Kidney (tissue), 14 donors: ENCODE results near the gene SCAMP2. TPM values are rescaled to one million over a fixed set of nuclear protein-coding genes. Genes with fewer than 3 reads are reported as not detected.

ENCODE experiments used
- DNase-seq, 5 donors: peaks; one replicate each; pipeline ENCODE4 v3.0.0-alpha.2; 2013 to 2020
- FAIRE-seq: peaks from 2 replicates; lab custom pipeline; 2012; peaks lifted over from hg19 to GRCh38; lab: Jason Lieb, UNC
- H3K27ac ChIP-seq, 2 donors: one replicate each; pipeline ENCODE4 v1.7.0; 2013; ENCODE audit warnings: low read depth in 2 of 2, low read length in 2 of 2, inconsistent platforms in 1 of 2
- H3K27me3 ChIP-seq: one replicate; pipeline ENCODE4 v1.7.1; 2013; ENCODE audit warnings: low read length, inconsistent platforms; ENCODE audit not compliant: control insufficient read depth, insufficient read depth
- H3K36me3 ChIP-seq, 3 donors: one replicate each; pipeline versions ENCODE4 v1.7.0 to v1.7.1; 2013; ENCODE audit warnings: low read length in 3 of 3, control low read depth in 1 of 3, inconsistent platforms in 1 of 3; ENCODE audit not compliant: insufficient read depth in 3 of 3, control insufficient read depth in 2 of 3
- H3K4me1 ChIP-seq, 3 donors: one replicate each; pipeline versions ENCODE4 v1.7.0 to v1.7.1; 2013; ENCODE audit warnings: low read length in 3 of 3, inconsistent platforms in 1 of 3, low read depth in 1 of 3; ENCODE audit not compliant: control insufficient read depth in 2 of 3, insufficient read depth in 2 of 3
- H3K4me3 ChIP-seq, 3 donors: one replicate each; pipeline versions ENCODE4 v1.7.0 to v1.8.1; 2013; ENCODE audit warnings: low read length in 3 of 3, control low read depth in 1 of 3, inconsistent platforms in 1 of 3
- H3K9ac ChIP-seq, 3 donors: one replicate each; pipeline versions ENCODE4 v1.7.0 to v1.7.1; 2013; ENCODE audit warnings: low read length in 3 of 3, control low read depth in 1 of 3, inconsistent platforms in 1 of 3
- H3K9me3 ChIP-seq, 3 donors: one replicate each; pipeline versions ENCODE4 v1.7.0 to v1.7.1; 2013; ENCODE audit warnings: low read length in 3 of 3, control low read depth in 1 of 3, inconsistent platforms in 1 of 3; ENCODE audit not compliant: control insufficient read depth in 2 of 3, insufficient read depth in 1 of 3
- CTCF ChIP-seq: IDR thresholded peaks from 3 replicates; pipeline ENCODE4 v1.5.1; 2012; ENCODE audit warnings: mild to moderate bottlenecking, moderate library complexity, borderline replicate concordance; ENCODE audit not compliant: insufficient read depth; ENCODE audit errors: extremely low read depth
- intact Hi-C: fragments of 100-400 bp; cut with DNase I; formaldehyde crosslinking; loops from one replicate; pipeline ENCODE4 v1.11.1; 2022
- microRNA-seq: library from miRNA; unstranded; fragments of <30 nt; microRNA quantifications from one replicate; pipeline ENCODE4 v1.2.0, GENCODE V29; 2020
- polyA plus RNA-seq: library from polyadenylated mRNA; stranded (reverse); fragments of 350-450 nt; fragmentation: Illumina TruSeq; extraction: RNeasy Lipid Tissue Mini Kit (QIAGEN cat#74804); gene quantifications from one replicate; pipeline ENCODE4 v1.2.3, GENCODE V29; 2014; ENCODE audit warnings: low read depth, low replicate concordance; ENCODE audit not compliant: insufficient read depth
- total RNA-seq: library from RNA; stranded (reverse); fragmentation: NEBNext Ultra II Directional; extraction: Animal tissue kit (Norgen Biotek cat#: 25700); gene quantifications from one replicate; pipeline ENCODE4 v1.2.1, GENCODE V29; 2021
- donor health status: control.
- donor health status: control.
- donor health status: control.
- donor health status: control.
- donor health status: control.
- donor health status: DM: yes; HTN: yes; CAD: no.
- donor health status: Normal renal cell carcinoma (clear cell type).

SCAMP2 gene
- total and polyA plus RNA-seq, 2 donors from 2014 or later = 87.9 to 102 TPM

GRCh38 chr15:74795966-74796625 lies 77.1 kb downstream of the SCAMP2 start:
- TF ChIP-seq CTCF = no peak
- Histone ChIP-seq H3K4me1 (peaks cover 0 to 19% (median 0%) of the 10 kb centered on the region in 3 donors), H3K27me3 (no peaks in the 10 kb centered on the region), H3K27ac (no peak overlapping the region), H3K36me3 (peaks cover 0 to 9% (median 0%) of the 10 kb centered on the region in 3 donors), H3K9me3 (no peaks in the 10 kb centered on the region), H3K4me3 (no peak overlapping the region), H3K9ac (no peak overlapping the region)
- DNase-seq = no peak
- intact Hi-C loops = no loop called here
- FAIRE-seq = no peak

DNA sequence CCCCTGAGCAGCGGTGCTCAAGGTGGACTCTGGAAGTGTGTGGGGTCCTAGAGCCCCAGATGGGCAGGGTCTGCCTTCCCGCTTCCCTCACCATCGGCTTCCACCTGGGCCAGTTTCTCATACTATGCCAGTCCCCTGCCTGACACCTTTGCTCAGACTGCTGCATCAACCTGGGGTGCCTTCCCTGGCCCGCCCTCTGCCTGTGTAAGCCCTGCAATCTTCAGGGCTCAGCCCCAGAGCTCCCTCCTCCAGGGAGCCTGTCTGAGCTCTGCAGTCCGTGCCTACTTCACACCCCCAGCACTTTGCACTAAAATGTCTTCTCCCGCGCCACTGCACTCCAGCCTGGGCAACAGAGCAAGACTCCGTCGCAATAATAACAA lies 78.2 kb downstream of the SCAMP2 start:
- no peak for TF ChIP-seq CTCF
- no peak overlapping the region for H3K27ac ChIP-seq
- H3K9me3 ChIP-seq = no peaks in the 10 kb centered on the region
- DNase-seq (no peak), FAIRE-seq (no peak)
- H3K4me1 ChIP-seq = peaks cover 0 to 24% (median 11%) of the 10 kb centered on the region in 3 donors
- no peaks in the 10 kb centered on the region for H3K27me3 ChIP-seq
- H3K4me3 ChIP-seq = no peak overlapping the region
- H3K9ac ChIP-seq = no peak overlapping the region
- H3K36me3 ChIP-seq = peaks cover 0 to 6% (median 0%) of the 10 kb centered on the region in 3 donors
- intact Hi-C loops = no loop called here

DNA sequence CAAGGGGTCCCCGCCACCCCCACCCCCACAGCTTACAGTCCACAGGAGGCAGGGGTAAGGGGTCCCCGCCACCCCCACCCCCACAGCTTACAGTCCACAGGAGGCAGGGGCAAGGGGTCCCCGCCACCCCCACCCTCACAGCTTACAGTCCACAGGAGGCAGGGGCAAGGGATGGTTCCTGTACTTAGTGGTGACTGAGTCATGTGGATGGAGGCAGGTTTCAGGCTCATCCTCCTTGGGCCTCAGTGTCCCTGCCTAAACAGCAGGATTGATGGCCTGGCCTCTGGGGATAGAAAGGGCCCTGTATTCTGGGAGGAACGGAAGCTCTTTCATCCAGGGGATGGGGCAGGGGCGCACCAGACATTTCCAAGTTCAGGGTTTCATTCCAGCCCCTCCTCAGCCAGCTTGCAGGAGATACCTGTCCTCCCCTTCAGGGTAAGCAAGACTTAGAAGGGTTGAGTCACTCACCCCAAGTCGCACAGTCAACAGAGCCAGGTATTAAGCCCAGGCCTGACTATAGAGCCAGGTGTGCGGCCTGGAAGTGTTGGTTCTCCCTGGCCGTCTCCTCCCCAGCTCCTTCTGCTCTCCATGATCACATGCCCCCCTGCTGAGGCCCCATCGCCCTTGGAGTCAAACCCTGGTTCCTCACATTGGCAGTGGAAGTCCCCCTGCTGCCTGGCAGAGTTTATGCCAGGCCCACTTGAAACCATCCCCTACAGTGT lies 78.8 kb downstream of the SCAMP2 start:
- no peak overlapping the region for H3K27ac ChIP-seq
- no peak for TF ChIP-seq CTCF
- no peak for FAIRE-seq
- no peaks in the 10 kb centered on the region for H3K27me3 ChIP-seq
- no peaks in the 10 kb centered on the region for H3K9me3 ChIP-seq
- no peak for DNase-seq
- no peak overlapping the region for H3K9ac ChIP-seq
- no peak overlapping the region for H3K4me3 ChIP-seq
- intact Hi-C loops = no loop called here
- H3K4me1 ChIP-seq = peaks cover 0 to 25% (median 16%) of the 10 kb centered on the region in 3 donors
- peaks cover 0 to 2% (median 0%) of the 10 kb centered on the region in 3 donors for H3K36me3 ChIP-seq

Small RNA genes lying within 50 kb of the gene (microRNA-seq; reads per million reads assigned to microRNA genes)
- 1.0 reads per million for gene MIR6882

Other genes with a start within 250 kb of the SCAMP2 start
- 27.7 TPM for gene EDC3, start 177.3 kb downstream of the SCAMP2 start, total RNA-seq
- 11.5 TPM for gene EDC3, start 177.3 kb downstream of the SCAMP2 start, polyA plus RNA-seq
- gene CYP1A1, start 147.8 kb downstream of the SCAMP2 start, total RNA-seq = 0.13 TPM
- gene CYP1A1, start 147.8 kb downstream of the SCAMP2 start, polyA plus RNA-seq = 0.26 TPM
- gene CYP1A2, start 124.5 kb downstream of the SCAMP2 start, total RNA-seq = not detected
- not detected for gene CYP1A2, start 124.5 kb downstream of the SCAMP2 start, polyA plus RNA-seq
- gene CSK, start 91.3 kb downstream of the SCAMP2 start, total RNA-seq = 58.8 TPM
- gene CSK, start 91.3 kb downstream of the SCAMP2 start, polyA plus RNA-seq = 18.9 TPM
- gene LMAN1L, start 60.5 kb downstream of the SCAMP2 start, total RNA-seq = not detected
- not detected for gene LMAN1L, start 60.5 kb downstream of the SCAMP2 start, polyA plus RNA-seq
- gene CPLX3, start 46.7 kb downstream of the SCAMP2 start, total RNA-seq = not detected
- not detected for gene CPLX3, start 46.7 kb downstream of the SCAMP2 start, polyA plus RNA-seq
- 36.1 TPM for gene ULK3, start 30.2 kb downstream of the SCAMP2 start, total RNA-seq
- gene ULK3, start 30.2 kb downstream of the SCAMP2 start, polyA plus RNA-seq = 34.5 TPM
- gene MPI, start 16.7 kb upstream of the SCAMP2 start, total RNA-seq = 33.7 TPM
- gene MPI, start 16.7 kb upstream of the SCAMP2 start, polyA plus RNA-seq = 52.0 TPM
- 76.5 TPM for gene FAM219B, start 33.5 kb upstream of the SCAMP2 start, total RNA-seq
- gene FAM219B, start 33.5 kb upstream of the SCAMP2 start, polyA plus RNA-seq = 41.7 TPM
- gene COX5A, start 64.7 kb upstream of the SCAMP2 start, total RNA-seq = 150 TPM
- 701 TPM for gene COX5A, start 64.7 kb upstream of the SCAMP2 start, polyA plus RNA-seq
- gene RPP25, start 83.4 kb upstream of the SCAMP2 start, total RNA-seq = 7.2 TPM
- gene RPP25, start 83.4 kb upstream of the SCAMP2 start, polyA plus RNA-seq = 7.3 TPM
- gene SCAMP5, start 122.2 kb upstream of the SCAMP2 start, total RNA-seq = 13.4 TPM
- gene SCAMP5, start 122.2 kb upstream of the SCAMP2 start, polyA plus RNA-seq = 29.5 TPM
- 16.3 TPM for gene PPCDC, start 150.2 kb upstream of the SCAMP2 start, total RNA-seq
- gene PPCDC, start 150.2 kb upstream of the SCAMP2 start, polyA plus RNA-seq = 25.3 TPM